Stimulated activated CD4-positive, alpha-beta T cell treated with anti-CD3 and anti-CD28 coated beads, TNF-alpha, amount 100 ng/mL, for 4 hours (primary cell): ENCODE data around the gene LRP1.
A peak's percentile ranks its signal among the peaks of the same experiment; 100 is the strongest.

Source experiments
- DNase-seq, 3 experiments: peaks; one replicate each; pipeline ENCODE4 v3.0.0-alpha.2; 2020; ENCODE audit warnings: low read depth in 3 of 3

The LRP1 gene

DNA sequence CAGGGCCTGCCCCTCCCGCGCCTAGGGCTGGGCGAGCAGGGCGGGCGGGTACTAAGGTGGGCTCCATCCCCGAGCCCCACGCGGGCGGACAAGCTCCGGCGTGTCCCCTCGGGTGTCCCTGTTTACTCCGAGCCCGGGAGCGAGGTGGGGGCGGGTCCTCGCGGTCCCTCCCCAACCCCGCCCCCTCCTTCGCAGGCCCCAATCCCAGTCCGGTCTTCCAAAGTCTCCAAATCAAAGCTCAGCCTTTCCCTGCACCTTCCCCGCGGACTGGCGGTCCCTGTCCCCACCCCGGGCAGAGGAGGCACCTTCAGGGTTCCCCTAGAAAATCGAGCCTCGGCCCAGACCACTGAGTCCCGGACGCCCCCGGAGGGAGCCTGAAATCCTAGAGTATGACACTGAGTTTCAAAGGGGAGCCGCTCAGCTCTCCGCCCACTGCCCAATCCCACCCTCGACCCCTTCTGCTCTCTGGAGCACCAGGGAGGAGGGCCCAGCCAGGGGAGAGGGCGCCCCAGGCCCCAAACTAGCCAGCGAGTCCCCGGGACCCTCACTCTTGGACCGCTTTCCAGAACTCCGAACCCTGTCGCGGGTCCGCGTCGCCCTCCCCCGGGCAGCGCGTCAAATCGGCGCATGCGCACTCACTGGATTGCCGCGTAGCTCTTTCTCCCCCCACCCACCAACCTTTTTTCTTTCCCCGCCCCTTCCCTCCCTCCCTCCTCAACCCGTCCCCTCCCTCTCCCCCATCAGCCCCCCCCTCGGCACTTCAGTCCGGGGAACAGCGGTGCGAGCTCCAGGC lies at the start of gene LRP1:
Gene LRP1 (plus strand): TSS at position 758 of the 793 bp plus-strand sequence. CDS start 482 bp downstream, outside the sequence.
- DNase-seq = peak; percentile 64 to 73 (median 71)

DNA sequence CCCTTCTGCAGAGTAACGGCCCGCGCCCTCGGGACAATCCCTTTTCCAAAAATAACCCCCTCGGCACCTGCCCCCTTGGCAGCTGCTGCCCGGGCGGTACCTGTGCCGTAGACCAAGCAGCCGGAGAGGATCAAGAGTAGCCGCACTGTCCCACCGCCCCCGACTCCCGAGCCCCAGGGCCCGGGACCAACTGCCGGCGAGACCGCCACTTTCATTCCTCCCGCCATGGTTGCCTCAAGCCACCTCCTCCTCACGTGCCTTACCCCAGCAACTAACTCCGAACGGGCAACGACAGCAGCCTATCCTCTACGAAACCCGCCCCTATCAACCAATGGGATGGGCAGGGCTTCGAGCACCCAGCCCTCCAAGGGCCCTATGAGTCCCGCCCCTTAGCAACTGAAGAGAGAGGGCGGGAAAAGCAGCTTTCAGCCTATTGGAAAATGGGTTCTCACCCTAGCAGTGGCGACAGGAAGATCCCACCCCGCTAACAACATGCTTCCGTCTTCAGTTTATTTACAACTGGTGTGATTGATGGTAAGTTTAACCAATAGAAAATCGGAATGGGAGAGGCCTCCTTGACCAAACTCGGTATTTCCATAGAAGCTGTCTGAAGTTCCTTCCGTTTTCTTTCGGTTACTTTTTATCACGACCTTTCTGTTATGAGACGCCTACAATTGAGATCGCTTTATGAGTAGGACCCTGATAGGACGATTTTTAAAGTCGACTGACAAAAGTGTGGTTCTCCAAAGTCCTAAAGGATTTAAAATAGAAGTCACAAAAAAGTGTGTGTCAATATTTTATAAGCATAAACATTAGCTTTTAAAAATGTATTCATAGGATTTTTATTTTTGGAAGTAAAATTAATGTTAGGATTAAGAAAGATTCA lies 49.5 kb upstream of the LRP1 start, which contains the start of gene NEMP1:
Gene NEMP1 (minus strand): TSS at position 273 of the 886 bp plus-strand sequence. CDS start 46 bp downstream, at position 227.
- DNase-seq = peak; percentile 68 to 93 (median 89)

GRCh38 chr12:57079821-57080220 lies 48.5 kb upstream of the LRP1 start:
- DNase-seq = no peak

DNA sequence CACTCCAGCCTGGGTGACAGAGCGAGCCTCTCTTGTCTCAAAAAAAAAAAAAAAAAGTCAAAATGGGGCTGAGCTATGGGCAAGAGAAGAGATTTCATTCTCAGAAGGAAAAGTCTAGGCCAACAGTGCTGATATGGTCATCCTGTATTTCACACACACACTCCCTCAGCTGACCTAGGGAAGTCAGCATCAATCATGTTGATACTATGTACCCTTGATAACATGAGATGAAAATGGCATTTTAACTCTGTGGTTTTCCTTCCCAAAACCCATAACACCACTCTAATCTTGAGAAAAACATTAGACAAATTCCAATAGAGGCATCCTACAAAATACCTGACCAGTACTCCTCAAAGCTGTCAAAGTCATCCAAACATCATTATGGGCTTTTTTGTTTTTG lies 47.4 kb upstream of the LRP1 start:
- DNase-seq = no peak

- DNase-seq = no peak
These were observed 42.2 kb upstream of the LRP1 start for GRCh38 chr12:57085999-57086492.

DNA sequence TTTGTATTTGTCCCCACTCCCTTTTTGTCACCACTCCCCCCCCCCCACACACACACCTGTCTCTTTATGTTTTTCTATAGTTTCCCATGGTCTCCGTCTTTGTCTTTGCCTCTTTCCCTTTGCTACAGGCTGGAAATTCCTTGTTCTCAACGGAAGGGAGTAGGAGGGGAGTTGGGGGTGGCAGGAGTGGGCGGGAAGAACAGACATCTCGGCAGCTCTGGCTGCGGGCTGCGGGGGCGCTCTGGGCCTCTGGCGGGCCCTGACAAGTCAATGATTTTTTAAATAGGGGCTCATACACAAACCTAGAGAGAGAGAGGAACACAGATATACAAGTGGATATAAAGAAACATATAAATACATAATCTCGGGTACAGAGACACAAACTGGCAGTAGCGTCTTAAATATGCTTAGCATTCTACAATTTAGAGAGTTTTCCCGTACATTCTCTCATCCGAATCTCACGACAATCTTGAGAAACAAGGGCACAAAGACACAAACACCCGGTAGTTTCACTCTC lies 41.7 kb upstream of the LRP1 start:
- DNase-seq = peak in 2 of 3 experiments; percentile 61 to 67

DNA sequence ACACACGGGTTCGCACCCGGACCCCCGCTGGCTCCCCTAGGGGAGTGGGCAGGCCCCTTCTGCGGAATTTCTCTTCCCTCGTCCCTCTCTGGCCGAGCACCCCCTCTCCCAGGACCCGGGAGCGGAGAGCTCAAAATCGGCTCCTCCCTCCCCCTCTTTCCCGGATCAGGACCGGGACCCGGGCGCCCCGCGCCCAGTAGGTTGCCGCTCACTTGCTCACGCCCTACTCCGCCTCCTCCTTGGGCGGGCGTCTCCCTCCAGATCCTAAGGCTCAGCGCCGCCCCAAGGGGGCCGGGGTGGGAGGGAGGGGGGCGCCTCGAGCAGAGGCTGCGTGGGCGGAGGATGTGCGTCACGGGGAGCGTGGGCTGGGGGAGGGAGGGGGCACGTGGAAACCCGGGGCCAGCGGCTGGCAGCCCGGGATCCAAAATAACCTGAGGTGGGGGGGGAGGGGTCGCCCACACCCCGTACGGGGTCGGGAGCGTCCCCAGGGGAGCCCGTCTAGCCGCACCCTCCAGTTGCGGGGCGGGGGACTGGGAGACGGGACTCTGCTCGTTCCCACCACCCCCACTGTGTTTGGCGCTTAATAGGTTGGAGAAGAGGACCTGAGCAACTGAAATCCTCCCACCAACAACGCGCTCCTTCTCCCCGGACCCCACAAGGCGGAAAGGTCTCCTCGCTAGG lies 41.1 kb upstream of the LRP1 start:
- peak; percentile 92 to 97 (median 96) for DNase-seq

DNA sequence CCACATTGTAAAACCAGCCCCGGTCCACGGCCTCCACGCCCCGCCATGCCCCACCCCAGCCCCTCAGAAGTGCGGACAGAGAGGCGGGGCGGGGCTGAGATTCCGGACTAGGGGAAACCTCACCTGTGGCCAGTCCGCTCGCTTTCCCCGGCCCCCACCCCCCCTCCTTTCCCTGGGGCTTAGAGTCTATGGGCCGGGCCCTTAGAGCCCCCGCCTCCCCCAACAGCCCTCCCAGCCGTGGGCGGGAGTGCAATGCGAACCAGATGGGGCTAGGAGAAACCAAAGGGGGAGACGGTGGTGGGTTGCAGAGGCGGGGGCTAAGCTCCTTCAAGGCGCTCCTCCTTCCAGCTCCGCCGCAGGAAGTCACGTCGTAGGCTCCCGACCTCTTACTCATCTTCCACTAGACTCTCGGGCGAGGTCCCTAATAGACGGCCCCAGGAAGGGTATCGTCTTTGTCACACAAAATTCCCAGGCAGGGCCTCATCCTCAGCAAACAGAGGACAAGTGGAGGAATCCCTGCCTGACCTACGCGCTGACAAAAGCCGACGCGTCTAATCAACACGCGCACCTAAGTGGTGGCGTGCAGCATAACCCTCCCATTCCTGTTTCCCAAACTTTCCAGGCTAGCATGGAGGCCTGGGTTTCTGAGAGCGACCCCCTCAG lies 40.5 kb upstream of the LRP1 start:
- DNase-seq = peak; percentile 78 to 83 (median 79)

DNA sequence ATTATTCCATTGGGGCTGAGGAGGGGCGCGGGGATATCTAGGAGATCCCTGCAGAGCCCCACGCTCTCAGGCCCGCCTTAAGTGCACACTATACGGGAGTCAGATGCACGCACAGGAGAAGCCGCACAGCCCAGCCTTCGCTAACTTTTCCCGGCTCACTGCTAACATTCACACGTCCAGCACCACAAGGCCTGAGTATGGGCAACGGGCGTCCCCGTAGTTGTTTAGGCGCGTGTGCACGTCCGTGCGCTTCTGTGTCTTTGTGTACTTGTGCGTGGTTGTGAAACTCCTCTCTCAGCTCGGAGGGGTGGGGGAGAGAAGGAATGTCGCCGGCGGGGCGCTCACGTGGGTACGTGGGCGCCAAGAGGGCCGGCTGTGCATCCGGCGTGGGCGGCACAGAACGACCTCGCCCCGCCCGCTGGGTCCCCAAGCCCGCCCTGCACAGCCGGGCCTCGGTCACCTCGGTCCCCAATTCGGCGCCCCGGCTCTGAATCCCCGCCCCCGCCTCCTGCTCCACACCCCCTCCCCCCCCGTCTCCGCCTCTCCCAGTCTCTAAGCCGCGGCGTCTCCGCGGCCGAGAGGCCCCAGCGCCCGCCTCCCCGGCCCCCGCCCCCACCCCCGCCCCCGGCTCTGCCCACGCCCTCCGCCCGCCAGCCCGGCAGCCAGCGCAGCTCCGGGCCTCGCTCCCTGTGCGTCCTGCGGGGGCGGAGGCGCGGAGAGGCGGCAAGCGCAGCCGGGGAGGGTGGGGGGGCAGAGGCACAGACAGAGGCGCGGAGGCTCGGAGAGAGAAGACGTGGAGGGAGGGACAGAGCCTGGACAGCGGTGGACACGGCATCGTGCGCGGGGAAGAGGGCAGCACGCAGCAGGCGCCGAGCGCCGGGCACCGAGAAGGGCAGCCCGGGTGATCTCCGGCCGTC lies 39.7 kb upstream of the LRP1 start, which contains the start of gene NAB2:
Gene NAB2 (plus strand): TSS at position 761 of the 917 bp plus-strand sequence. CDS start 158 bp downstream, outside the sequence.
- peak; percentile 73 to 86 (median 78) for DNase-seq

DNA sequence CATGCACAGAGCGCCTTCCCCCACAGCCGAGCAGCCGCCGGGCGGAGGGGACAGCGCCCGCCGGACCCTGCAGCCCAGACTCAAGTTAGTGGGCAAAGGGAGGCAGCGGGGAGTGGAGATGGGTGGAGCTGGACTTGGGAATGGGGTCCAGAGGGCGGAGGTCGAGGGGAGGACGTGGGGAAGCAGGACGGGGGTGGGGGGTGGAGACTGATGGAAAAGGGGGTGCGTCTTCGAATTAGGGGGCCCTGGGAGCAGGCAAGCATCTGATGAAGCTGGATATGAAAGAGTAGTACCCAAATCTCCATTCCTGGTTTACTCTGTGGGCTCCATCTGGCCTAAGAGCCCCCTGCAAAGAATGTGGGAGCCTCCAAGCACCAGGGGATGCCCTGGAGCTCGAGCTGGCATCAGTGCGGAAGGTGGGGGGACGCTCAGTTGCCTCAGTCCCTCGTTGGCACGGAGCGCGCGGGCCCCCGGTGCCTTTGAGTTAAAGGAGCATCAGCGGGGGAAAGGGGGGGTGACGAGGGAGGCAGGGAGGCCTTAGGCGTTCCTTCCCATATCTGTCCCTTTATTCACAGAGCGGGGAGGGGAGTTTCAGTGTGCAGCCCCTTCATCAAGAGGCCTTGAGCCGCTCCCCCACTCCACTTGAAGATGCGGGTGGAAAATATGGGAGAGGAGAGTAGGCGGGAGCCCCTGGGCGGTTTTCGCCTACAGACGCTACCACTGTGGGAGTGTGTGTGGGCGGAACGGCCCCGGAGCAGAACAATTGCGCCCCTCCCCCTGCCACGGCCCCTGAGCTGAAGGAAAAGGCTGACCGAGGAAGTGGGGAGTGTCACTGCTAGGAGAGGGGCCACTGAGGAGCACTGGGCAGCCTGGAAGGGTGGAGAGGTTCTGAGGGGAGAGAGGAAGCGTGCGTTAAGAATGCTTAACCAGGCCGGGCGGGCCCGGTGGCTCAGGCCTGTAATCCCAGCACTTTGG lies 38.7 kb upstream of the LRP1 start:
- DNase-seq = peak in 2 of 3 experiments; percentile 53 to 60

GRCh38 chr12:57090490-57090889 lies 37.8 kb upstream of the LRP1 start:
- no peak for DNase-seq

DNA sequence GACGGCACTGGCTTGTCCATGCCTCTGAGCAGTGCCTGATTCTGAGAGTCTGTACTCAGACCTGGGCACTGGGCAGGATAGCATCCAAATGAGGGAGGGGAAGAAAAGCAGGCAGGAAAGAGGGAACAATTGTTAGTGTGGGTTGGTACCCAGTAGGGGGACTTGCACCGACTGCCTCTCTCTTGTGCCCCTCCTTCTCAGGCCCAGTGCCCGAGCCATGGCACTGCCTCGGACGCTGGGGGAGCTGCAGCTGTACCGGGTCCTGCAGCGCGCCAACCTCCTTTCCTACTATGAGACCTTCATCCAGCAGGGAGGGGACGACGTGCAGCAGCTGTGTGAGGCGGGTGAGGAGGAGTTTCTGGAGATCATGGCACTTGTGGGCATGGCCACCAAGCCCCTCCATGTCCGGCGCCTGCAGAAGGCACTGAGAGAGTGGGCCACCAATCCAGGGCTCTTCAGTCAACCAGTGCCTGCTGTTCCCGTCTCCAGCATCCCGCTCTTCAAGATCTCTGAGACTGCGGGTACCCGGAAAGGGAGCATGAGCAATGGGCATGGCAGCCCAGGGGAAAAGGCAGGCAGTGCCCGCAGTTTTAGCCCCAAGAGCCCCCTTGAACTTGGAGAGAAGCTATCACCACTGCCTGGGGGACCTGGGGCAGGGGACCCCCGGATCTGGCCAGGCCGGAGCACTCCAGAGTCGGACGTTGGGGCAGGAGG lies 37.2 kb upstream of the LRP1 start:
- no peak for DNase-seq

- DNase-seq = no peak
These were observed 36.4 kb upstream of the LRP1 start for GRCh38 chr12:57091638-57092528.

GRCh38 chr12:57092529-57092862 lies 35.8 kb upstream of the LRP1 start:
- no peak for DNase-seq

- no peak for DNase-seq
These were observed 35.3 kb upstream of the LRP1 start for GRCh38 chr12:57092876-57093414.

DNA sequence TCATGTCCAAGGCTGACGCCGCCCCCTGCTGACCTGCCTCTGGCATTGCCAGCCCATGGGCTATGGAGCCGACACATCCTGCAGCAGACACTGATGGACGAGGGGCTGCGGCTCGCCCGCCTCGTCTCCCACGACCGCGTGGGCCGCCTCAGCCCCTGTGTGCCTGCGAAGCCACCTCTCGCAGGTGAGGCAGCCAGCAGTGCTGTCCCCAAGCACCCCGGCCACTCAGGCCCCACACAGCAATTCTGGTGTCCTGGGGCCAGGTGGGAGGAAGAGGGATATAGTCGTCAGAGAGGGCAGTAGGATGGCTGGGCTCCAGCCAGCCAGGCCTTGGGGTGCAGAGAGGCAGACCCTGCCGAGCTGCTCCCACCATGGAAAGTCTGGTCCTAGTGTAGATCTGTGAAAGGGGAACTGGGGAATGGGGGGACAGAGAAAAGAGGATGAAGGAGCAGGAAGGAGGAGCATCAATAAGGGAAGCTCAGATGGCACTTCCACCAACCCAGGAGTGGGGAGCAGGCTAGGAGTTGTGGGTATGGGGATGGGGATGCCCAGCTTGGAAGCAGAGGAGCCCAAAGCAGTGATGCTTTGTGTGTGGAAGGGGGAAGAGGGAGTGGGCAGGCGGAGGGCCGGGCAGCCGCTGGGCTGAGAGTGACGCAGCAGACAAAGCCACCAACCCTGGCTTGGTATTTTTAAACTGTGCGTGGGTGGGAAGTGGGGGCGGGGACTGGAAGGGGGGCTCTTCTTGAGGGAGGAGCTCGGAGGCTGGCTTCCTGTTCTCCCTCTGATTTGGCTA lies 34.7 kb upstream of the LRP1 start:
- peak; percentile 62 to 77 (median 72) for DNase-seq
